ENCODE data around the gene PUM2. TPM values are rescaled to one million over a fixed set of nuclear protein-coding genes. Genes with fewer than 3 reads are reported as not detected.

Gene PUM2
- total RNA-seq, 1 experiment from 2014 or later = 117 TPM

DNA sequence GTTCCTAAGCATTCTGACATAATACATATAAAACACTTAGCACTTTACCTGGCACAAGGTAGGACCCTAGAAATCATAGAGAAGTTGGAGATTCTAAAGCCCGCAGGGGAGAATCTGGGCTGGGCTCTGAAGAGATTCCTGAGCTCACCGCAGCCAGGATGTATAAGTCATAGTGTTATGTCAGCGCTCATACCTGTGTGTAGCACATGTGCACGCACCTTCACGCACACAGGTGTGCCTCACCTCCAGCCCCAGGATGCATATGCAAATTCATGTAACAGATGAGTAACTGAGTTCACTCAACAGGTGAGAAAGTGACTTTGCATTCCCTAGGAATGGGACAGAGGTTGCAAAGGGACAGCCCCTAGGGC is 117.8 kb downstream of the PUM2 start:
- Mint-ChIP-seq H3K27me3 (ENCODE audit: insufficient read depth, unreplicated experiment) (no peaks in the 10 kb centered on the region), H3K4me3 (ENCODE audit: unreplicated experiment) (no peak overlapping the region)

DNA sequence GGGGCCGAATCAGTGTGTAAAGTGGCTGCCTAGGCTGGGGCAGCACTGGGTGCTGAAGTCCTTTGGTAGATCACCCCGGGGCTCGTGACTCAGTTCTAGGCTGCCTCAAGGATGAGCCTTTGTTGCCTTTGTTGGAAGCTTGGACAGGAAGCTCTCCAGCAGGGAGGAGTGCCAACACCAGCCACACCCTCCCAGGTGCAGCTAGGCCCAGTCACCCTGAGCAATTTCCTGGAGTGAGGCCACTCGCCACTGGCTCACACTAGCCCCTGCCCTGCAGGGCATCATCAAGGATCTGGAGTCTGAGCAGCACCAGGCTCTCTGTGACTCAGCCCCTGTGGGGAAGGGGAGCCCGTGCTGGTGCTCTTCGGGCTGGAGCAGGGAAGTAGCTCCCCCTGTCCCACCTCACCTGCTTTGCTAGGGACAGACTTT is 119.0 kb downstream of the PUM2 start:
- DNase-seq = no peak
- Histone ChIP-seq H3K9me3 (no peaks in the 10 kb centered on the region), H3K36me3 (ENCODE audit: control insufficient read depth, insufficient read depth, low read length) (no peaks in the 10 kb centered on the region), H3K27me3 (replicated peaks; ENCODE audit: control insufficient read depth, insufficient read depth, low read length) (no peaks in the 10 kb centered on the region), H3K4me1 (peaks cover 7% of the 10 kb centered on the region; the same call in 1 of the 2 replicates), H3K4me3 (ENCODE audit: low read depth, low read length) (no peak overlapping the region)
- Mint-ChIP-seq H3K4me3 (ENCODE audit: unreplicated experiment) (no peak overlapping the region), H3K36me3 (ENCODE audit: insufficient read depth, unreplicated experiment) (no peaks in the 10 kb centered on the region), H3K27ac (ENCODE audit: unreplicated experiment) (no peak overlapping the region), H3K27me3 (ENCODE audit: insufficient read depth, unreplicated experiment) (no peaks in the 10 kb centered on the region), H3K9me3 (ENCODE audit: unreplicated experiment) (no peaks in the 10 kb centered on the region), H3K4me1 (ENCODE audit: low read depth, unreplicated experiment) (peaks cover 6% of the 10 kb centered on the region)
- intact Hi-C loops (cut with micrococcal nuclease; ENCODE audit: unreplicated experiment) = no loop called here
- no TSS peak for BruUV-seq (replicated peaks)
- TF ChIP-seq, protein P1, sequence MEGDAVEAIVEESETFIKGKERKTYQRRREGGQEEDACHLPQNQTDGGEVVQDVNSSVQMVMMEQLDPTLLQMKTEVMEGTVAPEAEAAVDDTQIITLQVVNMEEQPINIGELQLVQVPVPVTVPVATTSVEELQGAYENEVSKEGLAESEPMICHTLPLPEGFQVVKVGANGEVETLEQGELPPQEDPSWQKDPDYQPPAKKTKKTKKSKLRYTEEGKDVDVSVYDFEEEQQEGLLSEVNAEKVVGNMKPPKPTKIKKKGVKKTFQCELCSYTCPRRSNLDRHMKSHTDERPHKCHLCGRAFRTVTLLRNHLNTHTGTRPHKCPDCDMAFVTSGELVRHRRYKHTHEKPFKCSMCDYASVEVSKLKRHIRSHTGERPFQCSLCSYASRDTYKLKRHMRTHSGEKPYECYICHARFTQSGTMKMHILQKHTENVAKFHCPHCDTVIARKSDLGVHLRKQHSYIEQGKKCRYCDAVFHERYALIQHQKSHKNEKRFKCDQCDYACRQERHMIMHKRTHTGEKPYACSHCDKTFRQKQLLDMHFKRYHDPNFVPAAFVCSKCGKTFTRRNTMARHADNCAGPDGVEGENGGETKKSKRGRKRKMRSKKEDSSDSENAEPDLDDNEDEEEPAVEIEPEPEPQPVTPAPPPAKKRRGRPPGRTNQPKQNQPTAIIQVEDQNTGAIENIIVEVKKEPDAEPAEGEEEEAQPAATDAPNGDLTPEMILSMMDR (IDR thresholded peaks at IDR 0.05; ENCODE audit: insufficient read depth in 1 of 2, low read depth in 1 of 2, low read length in 1 of 2, severe bottlenecking in 1 of 2, unreplicated experiment in 1 of 2) = no peak
- ChIA-PET CTCF (interaction anchor here (0.9 to 1.5 kb wide), 3 partner anchors 128 to 216 kb away, joined by 3 to 4 read pairs (median 3); no protein-coding TSS in a partner anchor), POLR2A (interaction anchor here (0.6 kb wide), 2 partner anchors 12 to 187 kb away, joined by 3 read pairs; no protein-coding TSS in a partner anchor)

More for the DNA sequence above, 117.8 kb downstream of the PUM2 start:
- TF ChIP-seq, protein P1 (IDR thresholded peaks at IDR 0.05; ENCODE audit: insufficient read depth in 1 of 2, low read depth in 1 of 2, low read length in 1 of 2, severe bottlenecking in 1 of 2, unreplicated experiment in 1 of 2) = no peak
- CTCF ChIA-PET = interaction anchor here (0.9 to 1.5 kb wide), 3 partner anchors 129 to 217 kb away, joined by 3 to 4 read pairs (median 3); no protein-coding TSS in a partner anchor
- Mint-ChIP-seq H3K9me3 (ENCODE audit: unreplicated experiment) (no peaks in the 10 kb centered on the region), H3K36me3 (ENCODE audit: insufficient read depth, unreplicated experiment) (no peaks in the 10 kb centered on the region), H3K4me1 (ENCODE audit: low read depth, unreplicated experiment) (peaks cover 6% of the 10 kb centered on the region), H3K27ac (ENCODE audit: unreplicated experiment) (no peak overlapping the region)
- intact Hi-C loops (cut with micrococcal nuclease; ENCODE audit: unreplicated experiment) = no loop called here
- POLR2A ChIA-PET = interaction anchor here (0.5 kb wide), 1 partner anchor 217 kb away, joined by 3 read pairs; no protein-coding TSS in a partner anchor
- Histone ChIP-seq H3K4me3 (ENCODE audit: low read depth, low read length) (no peak overlapping the region), H3K27me3 (replicated peaks; ENCODE audit: control insufficient read depth, insufficient read depth, low read length) (no peaks in the 10 kb centered on the region), H3K4me1 (peaks cover 7% of the 10 kb centered on the region; the same call in 1 of the 2 replicates), H3K9me3 (no peaks in the 10 kb centered on the region), H3K36me3 (ENCODE audit: control insufficient read depth, insufficient read depth, low read length) (no peaks in the 10 kb centered on the region)
- no peak for DNase-seq
- BruUV-seq (replicated peaks) = no TSS peak

DNA sequence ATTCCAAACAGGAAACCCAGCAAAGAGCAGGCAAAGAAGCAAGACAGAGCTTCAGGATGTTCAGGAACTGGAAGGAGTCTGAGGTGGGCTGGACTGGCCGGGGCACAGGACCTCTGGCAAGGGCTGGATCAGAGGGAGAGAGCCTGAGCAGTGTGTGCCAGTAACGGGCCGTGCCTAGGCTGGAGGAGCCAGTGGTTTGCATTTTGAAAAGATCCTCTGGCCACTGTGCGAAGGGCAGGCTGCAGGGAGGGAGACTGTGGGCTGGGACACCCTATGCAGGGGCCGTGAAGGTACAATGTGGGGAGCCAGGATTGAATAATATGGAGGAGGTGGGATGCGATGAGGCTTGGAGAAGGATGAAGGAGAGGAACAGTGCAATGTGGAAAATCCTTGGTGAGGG is 119.5 kb downstream of the PUM2 start:
- Mint-ChIP-seq H3K27ac (ENCODE audit: unreplicated experiment) (no peak overlapping the region), H3K4me1 (ENCODE audit: low read depth, unreplicated experiment) (peaks cover 6% of the 10 kb centered on the region), H3K36me3 (ENCODE audit: insufficient read depth, unreplicated experiment) (no peaks in the 10 kb centered on the region), H3K4me3 (ENCODE audit: unreplicated experiment) (no peak overlapping the region), H3K9me3 (ENCODE audit: unreplicated experiment) (no peaks in the 10 kb centered on the region), H3K27me3 (ENCODE audit: insufficient read depth, unreplicated experiment) (no peaks in the 10 kb centered on the region)
- no TSS peak for BruUV-seq (replicated peaks)
- Histone ChIP-seq H3K27me3 (replicated peaks; ENCODE audit: control insufficient read depth, insufficient read depth, low read length) (no peaks in the 10 kb centered on the region), H3K9me3 (no peaks in the 10 kb centered on the region), H3K4me3 (ENCODE audit: low read depth, low read length) (no peak overlapping the region), H3K36me3 (ENCODE audit: control insufficient read depth, insufficient read depth, low read length) (no peaks in the 10 kb centered on the region), H3K4me1 (peaks cover 8% of the 10 kb centered on the region)
- CTCF ChIA-PET = interaction anchor here (1.5 kb wide), 1 partner anchor 216 kb away, joined by 3 read pairs; no protein-coding TSS in a partner anchor
- TF ChIP-seq, protein P1 (IDR thresholded peaks at IDR 0.05; ENCODE audit: insufficient read depth in 1 of 2, low read depth in 1 of 2, low read length in 1 of 2, severe bottlenecking in 1 of 2, unreplicated experiment in 1 of 2) = no peak
- intact Hi-C loops (cut with micrococcal nuclease; ENCODE audit: unreplicated experiment) = no loop called here
- POLR2A ChIA-PET = interaction anchor here (0.6 kb wide), 1 partner anchor 12 kb away, joined by 3 read pairs; no protein-coding TSS in a partner anchor
- DNase-seq = no peak

Data from Caco-2 (cell line).